HG03442 (cell line): ENCODE results near the gene AKT1.

Experiments
- ATAC-seq: cut with Tn5 transposase; IDR thresholded peaks from one replicate; pipeline ENCODE4 v1.9.1; 2021; ENCODE audit warnings: mild to moderate bottlenecking, moderate library complexity; ENCODE audit not compliant: unreplicated experiment

Gene AKT1

DNA sequence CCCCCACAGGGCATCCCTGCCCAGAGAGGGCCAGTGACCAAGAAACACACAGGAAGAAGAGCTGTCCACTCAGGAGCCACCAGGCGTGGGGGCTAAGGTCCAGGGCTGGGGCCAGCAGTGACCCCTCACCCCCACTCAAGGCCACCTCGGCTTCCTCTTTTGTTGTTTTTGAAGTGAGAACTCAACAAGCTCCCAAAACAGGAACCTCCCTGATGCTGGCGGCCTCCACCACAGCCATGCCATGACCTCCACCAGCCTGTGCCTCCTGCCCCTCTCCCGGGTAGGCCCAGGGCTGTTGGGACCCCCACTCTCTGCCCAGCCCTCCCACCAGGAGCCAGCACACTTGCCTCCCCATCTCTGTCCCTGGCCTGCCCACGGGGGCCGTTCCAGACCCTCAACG is 7.8 kb downstream of the AKT1 start:
- no peak for ATAC-seq

DNA sequence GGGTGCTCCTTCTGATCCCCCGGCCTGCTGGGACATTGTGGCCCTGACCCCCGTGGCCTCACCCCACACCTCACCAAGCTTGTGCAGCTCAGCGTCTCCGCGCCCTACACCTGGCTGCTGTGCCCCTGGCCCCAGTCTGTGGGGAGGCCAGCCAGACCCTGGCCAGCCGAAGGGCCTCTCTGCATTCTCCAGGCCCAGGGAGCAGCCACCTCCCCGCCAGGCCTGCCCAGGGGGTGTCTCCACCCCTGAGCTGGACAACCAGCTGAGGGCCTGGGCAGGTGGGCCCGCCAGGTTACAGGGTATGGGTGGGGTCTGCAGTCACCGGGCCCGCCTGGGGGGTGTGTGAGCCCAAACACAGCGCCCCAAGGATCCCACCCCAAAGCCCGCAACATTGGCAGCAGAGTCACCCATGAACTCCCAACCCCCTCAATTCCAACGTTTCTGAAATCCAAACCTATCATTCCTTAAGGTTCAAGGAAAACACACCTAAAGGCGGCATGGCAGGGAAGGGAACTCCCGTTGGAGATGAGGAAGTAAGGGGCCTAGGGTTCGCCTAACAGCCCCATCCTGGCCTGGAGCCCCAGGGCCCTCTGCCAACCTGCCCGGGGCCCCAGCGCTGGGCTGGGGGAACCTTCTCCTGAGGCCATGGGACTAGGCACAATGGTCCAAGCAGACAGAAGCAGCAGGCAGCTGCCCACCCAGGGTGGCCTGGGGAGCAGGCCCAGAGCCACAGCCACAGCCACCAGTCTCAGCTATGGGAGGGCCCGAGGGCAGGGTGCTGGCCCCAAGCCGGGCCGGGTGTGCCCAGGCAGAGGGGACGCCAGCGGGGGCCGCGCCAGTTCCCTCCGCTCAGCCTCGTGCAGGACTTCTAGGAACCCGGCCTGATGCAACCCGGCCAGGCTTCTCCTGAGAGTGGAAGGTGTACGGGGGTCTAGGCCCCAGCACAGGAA is 8.5 kb downstream of the AKT1 start:
- ATAC-seq: no peak

GRCh38 chr14:104786091-104786586 is 9.4 kb downstream of the AKT1 start:
- ATAC-seq: no peak

- ATAC-seq: no peak
Observed at GRCh38 chr14:104785708-104786080, 9.9 kb downstream of the AKT1 start.

GRCh38 chr14:104784846-104785707 is 10.5 kb downstream of the AKT1 start:
- no peak for ATAC-seq

- no peak for ATAC-seq
Observed at GRCh38 chr14:104784218-104784568, 11.4 kb downstream of the AKT1 start.

DNA sequence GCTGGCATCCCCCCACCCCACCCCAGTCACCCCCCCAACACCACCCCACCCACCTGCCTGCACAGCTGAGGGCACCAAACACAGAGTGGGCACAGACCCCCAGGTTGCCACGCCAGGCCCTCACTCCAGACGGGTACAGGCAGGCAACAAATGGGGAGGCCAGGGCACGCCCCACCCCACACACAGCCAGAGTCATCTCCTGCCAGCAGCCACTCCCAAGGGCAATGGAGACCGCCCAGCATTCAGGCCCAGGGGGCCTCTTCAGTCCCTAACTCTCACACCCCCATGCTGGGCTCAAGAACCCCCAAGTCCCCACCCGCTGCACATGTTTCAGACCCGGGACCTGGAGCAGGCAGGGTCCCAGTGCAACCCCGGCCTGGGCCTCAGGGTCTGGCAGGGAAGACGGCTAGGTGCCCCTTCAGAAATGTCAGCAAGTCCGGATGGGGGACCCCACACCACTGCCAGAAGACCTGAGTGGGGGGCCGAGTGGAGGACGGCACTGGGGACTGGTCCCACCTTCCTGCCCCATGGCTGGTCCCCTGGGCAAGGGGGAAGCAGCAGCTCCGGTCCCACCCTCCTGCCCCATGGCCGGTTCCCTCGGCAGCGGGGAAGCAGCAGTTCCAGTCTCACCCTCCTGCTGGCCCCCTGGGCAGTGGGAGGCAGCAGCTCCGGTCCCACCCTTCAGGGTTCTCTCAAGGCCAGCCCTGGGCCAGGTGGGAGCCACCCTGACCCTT is 11.9 kb downstream of the AKT1 start:
- no peak for ATAC-seq

DNA sequence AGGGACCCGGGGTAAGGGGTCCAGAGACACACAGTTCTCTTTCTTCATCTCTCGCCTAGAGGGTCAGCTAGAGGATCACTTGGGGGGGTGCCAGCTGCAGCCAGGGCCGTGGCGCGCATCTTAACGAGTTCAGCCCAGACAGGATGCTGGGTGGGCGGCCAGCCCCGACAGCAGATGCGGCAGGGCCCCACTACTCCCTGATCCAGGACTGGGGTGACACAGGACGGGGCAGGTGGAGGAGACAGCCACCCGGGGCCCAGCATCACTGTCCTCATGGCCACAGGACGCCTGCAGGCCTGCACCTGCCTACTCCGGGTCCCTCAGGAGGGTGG is 12.8 kb downstream of the AKT1 start:
- no peak for ATAC-seq

- no peak for ATAC-seq
Observed at GRCh38 chr14:104782086-104782807, 13.3 kb downstream of the AKT1 start.

- no peak for ATAC-seq
Observed at GRCh38 chr14:104781271-104782077, 14.1 kb downstream of the AKT1 start.

- ATAC-seq: no peak
Observed at GRCh38 chr14:104780513-104781030, 15.0 kb downstream of the AKT1 start.

GRCh38 chr14:104779776-104780512 is 15.6 kb downstream of the AKT1 start:
- no peak for ATAC-seq

DNA sequence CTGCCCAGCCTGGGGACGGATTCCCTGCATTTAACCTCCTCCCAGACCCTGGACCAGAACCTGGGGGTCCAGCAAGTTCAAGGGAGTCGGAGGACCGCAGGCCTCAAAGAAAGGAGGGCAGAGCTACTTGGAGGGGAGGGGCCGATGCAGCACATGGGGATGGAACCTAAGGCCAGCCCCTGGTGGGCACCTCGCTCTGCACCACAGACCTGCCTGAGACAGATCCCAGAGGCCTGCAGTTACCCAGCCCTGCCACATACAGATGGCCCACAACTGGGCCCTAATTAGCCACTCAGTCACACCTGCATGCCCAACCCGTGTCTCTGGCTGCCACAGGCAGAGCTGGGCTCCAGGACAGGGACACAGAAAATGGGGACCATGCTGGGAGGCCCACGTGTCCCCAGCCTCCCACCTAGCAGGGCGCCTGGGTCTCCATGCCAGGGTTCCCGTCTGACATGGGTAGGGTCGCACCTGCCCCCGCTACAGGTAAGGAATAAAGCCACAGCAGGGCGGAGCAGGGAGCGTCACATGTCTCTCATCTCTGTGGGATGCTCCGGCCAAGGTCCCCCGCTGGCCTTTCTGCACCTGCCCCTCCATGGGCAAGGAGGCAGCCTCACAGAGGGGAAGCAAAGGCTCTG is 16.7 kb downstream of the AKT1 start:
- ATAC-seq: no peak

DNA sequence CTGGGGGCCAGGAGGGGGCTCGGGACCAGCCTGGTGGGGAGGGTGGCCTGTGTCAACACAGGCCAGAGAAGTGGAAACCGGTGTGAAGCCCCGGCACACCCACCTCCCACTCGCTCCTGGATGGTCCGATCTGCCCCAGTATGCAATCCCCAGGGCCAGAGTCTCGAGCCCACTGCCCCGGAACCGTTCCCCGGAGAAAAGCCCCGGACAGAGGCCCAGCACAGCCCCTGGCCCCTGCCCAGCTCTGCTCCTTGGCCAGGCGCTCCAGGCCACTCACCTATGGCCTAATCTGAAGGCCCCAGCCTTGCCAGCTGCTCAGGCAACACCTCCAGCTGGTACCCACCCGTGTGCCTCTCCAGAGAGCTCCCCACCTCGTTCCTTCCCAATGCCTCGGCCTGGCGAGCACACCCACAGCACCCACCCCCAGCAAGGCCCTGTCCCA is 17.7 kb downstream of the AKT1 start:
- ATAC-seq: no peak

DNA sequence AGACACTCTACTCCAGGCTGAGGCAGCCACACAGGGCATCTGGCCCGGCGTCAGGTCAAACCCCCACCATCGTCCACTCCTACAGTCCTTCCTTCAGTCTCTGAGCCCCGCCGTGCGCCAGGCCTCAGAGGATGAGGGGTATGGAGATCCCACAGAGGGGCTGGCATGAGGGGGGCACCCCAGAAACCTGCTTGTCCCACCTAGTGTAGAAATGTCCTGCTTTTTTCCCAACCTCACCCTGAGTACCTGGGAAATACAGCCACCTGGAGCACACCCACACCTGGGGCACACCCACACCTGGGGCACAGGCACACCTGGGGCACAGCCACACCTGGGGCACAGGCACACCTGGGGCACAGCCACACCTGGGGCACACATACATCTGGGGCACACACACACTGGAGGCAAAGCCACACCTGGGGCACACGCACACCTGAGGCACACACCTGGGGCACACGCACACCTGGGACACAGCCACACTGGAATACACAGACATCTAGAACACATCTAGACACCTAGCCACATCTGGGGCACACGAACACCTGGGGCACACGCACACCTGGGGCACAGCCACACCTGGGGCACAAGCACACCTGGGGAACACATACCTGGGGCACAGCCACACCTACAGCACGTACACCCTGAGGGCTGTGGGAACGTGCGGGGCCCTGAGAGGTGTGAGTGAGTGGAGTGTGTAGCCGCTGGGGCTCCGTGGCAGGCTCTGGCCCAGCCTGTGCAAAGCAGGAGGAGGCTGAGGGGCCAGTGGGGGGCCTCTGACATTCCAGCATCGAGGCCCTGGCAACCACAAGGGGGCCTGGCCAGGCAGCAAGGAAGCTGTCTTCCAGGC is 18.4 kb downstream of the AKT1 start:
- no peak for ATAC-seq

DNA sequence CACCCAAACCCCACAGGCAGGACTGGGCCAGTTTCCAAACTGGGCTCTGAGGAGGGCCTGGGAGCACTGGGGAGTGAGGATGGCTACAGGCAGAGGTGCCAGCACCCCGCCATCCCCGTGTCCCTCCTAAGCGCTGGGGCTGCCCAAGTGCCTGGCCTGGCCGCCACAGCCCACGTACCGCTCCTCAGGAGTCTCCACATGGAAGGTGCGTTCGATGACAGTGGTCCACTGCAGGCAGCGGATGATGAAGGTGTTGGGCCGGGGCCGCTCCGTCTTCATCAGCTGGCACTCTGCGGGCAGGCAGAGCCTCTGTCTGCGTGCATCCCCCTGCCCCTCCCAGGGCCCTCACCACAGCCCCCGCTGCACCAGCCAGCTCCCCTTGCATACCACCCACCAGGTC is 19.1 kb downstream of the AKT1 start:
- ATAC-seq: no peak

DNA sequence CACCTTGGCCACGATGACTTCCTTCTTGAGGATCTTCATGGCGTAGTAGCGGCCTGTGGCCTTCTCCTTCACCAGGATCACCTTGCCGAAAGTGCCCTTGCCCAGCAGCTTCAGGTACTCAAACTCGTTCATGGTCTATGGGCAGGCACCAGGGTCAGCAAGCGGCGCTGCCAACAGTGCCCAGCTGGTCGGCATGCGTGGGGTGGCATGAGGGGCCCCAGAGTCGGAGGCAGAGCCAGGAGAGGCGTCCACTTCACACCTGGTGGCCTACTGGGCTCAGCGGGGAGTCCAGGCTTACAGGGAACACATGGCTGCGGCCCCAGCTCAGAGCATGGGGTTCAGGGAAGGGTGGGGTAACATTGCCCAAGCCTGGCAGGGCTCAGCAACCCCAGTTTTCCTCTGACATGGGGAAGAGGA is 20.5 kb downstream of the AKT1 start:
- no peak for ATAC-seq
